Large intestine (tissue), 3 donors: ENCODE results near the gene MPV17L. TPM values are rescaled to one million over a fixed set of nuclear protein-coding genes. Genes with fewer than 3 reads are reported as not detected.
"Not testable (repeated sequence)": the region's sequence is repeated elsewhere in the genome, so short reads cannot be mapped to it uniquely, and the experiment has no call there.

Source experiments
- DNase-seq, 2 donors: peaks; one replicate each; pipeline versions ENCODE4 v3.0.0 to v3.0.0-alpha.2; 2013
- H3K27ac ChIP-seq: one replicate; pipeline ENCODE4 v1.5.1; 2013; ENCODE audit warnings: low read length
- H3K27me3 ChIP-seq: 2 replicates; pipeline ENCODE4 v1.6.1; 2013; ENCODE audit warnings: low read length; ENCODE audit not compliant: control insufficient read depth, insufficient read depth
- H3K36me3 ChIP-seq: 2 replicates; pipeline ENCODE4 v1.6.1; 2013; ENCODE audit warnings: low read length; ENCODE audit not compliant: control insufficient read depth, insufficient read depth
- H3K4me1 ChIP-seq: one replicate; pipeline ENCODE4 v1.6.1; 2013; ENCODE audit warnings: low read length; ENCODE audit not compliant: control insufficient read depth, insufficient read depth
- H3K4me3 ChIP-seq: one replicate; pipeline ENCODE4 v1.5.1; 2013; ENCODE audit warnings: low read length
- H3K9me3 ChIP-seq: one replicate; pipeline ENCODE4 v1.6.1; 2013; ENCODE audit warnings: mild to moderate bottlenecking, low read depth, low read length, moderate library complexity; ENCODE audit not compliant: control insufficient read depth
- WGBS: methylation state at CpG from one replicate; pipeline ENCODE4 v1.1.5; 2013; ENCODE audit warnings: low lambda C conversion rate; ENCODE audit not compliant: insufficient coverage; 5-methylcytosine and 5-hydroxymethylcytosine counted together
- polyA plus RNA-seq: library from polyadenylated mRNA; unstranded; fragments of 120-200 nt; gene quantifications from one replicate; pipeline ENCODE4 v1.2.1, GENCODE V29; 2013

The MPV17L gene
- polyA plus RNA-seq, 1 donor: 3.2 TPM

DNA sequence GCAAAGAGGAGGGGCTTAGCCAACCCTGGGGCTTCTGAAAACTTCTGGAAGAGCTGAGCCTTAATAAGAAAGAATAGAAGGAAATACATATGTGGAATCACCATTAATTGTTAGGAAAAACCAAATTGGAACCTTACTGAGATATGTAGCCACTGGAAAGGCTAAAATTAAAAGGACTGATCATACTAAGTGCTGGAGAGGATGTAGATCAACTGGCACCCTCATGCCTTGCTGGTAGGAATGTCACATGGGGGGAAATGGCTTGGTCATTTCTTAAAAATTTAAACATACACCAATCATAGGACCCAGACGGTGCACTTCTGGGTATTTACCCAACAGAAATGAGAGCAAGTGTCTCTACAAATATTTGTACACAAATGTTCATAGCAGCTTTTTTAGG, 49.9 kb downstream of the MPV17L start:
- WGBS: no CpG with 5 or more reads among the region's 1 CpG

DNA sequence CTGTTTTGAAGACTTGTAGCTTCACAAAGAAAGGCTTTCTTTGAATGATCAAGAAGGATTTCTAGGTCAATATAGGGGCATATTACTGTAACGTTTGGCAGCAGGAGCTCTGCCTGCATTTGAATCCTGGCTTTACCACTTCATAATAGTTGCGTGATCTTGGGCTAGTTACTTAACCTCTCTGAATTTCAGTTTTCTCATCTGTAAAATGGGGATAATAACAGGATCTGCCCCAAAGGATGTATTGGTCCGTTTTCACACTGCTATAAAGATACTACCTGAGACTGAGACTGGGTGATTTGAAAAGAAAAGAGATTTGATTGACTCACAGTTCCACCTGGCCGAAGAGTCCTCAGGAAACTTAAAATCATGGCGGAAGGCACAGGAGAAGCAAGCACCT, 51.3 kb downstream of the MPV17L start:
- WGBS: 90% methylated on average over 2 of the region's 5 CpGs
- H3K4me1 ChIP-seq: peaks cover 5% of the 10 kb centered on the region
- DNase-seq: no peak

More for the DNA sequence above, 49.9 kb downstream of the MPV17L start:
- Histone ChIP-seq H3K36me3 (no peaks in the 10 kb centered on the region), H3K4me3 (no peak overlapping the region), H3K27me3 (peaks cover 4% of the 10 kb centered on the region), H3K9me3 (no peaks in the 10 kb centered on the region), H3K27ac (no peak overlapping the region), H3K4me1 (peaks cover 7% of the 10 kb centered on the region)
- DNase-seq: no peak

DNA sequence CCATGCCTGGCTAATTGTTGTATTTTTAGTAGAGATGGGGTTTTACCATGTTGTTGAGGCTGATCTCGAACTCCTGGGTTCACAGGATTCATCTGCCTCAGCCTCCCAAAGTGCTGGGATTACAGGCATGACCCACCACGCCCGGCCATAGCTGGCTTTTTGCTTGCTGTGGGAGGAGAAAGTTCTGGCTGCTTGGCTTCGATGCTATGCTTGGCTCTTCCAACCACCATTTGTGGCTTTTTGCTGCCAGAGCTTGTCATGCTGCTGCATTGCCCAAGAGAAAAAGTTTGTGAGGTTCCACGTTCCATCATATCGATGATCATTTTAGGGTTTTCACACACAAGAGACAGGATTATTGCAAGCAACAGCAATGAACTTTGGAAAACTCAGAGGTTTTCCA, 55.1 kb downstream of the MPV17L start:
- H3K9me3 ChIP-seq: no peaks in the 10 kb centered on the region
- no peak overlapping the region for H3K27ac ChIP-seq
- no peaks in the 10 kb centered on the region for H3K36me3 ChIP-seq
- DNase-seq: no peak
- H3K27me3 ChIP-seq: peaks cover 4% of the 10 kb centered on the region
- 100% methylated on average over 2 of the region's 6 CpGs for WGBS
- no peak overlapping the region for H3K4me3 ChIP-seq
- H3K4me1 ChIP-seq: peaks cover 6% of the 10 kb centered on the region

More for the DNA sequence above, 51.3 kb downstream of the MPV17L start:
- Histone ChIP-seq H3K27me3 (peaks cover 4% of the 10 kb centered on the region), H3K36me3 (no peaks in the 10 kb centered on the region), H3K27ac (no peak overlapping the region), H3K4me3 (no peak overlapping the region), H3K9me3 (no peaks in the 10 kb centered on the region)

DNA sequence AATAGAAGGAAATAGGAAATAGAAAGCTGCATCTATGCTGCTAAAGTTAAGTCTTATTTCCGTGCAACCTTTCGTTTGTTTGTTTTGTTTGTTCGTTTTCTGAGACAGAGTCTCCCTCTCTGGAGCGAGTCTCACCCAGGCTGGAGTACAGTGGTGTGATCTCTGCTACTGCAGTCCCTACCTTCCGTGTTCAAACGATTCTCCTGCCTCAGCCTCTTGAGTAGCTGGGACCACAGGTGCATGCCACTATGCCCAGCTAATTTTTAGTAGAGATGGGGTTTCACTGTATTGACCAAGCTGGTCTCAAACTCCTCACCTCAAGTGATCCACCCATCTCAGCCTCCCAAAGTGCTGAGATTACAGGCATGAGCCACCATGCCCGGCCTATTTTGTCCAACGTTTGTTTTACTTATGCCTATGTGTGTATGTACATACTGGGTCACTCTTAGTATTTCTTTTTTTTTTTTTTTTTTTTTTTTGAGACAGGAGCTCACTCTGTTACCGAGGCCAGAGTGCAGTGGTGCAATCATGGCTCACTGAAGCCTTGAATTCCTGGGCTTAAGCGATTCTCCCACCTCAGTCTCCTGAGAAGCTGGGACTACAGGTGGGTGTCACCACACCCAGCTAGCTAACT, 55.7 kb downstream of the MPV17L start:
- 84% methylated on average over 3 of the region's 10 CpGs for WGBS
- H3K27me3 ChIP-seq: peaks cover 4% of the 10 kb centered on the region

DNA sequence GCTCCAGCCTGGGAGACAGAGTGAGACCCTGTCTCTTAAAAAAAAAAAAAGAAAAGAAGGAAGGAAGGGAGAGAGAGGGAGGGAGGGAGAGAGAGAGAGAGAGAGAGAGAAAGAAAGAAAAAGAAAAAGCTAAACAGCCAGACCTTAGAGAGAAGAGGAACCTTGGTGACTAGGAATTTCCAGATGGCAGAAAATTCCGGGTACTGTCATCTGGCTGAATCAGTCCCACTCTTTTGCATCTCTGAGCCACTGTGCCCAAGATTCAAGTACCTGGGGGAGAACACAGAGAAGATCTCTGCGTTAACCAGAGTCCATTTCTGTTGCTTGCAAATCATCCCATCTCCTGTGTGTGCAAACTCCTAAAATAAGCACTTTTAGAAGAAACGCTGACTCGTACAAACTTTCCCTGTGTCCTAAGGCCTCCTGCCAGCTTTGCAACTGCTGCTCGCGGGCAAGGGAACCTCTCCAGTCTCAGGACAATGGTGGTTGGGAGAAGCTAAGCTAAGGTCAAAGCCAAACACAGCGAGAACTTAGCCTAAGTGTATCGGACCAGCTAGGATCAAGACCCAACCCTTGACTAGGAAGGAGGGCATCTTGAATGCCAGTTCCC, 56.8 kb downstream of the MPV17L start:
- WGBS: no CpG with 5 or more reads among the region's 8 CpGs
- H3K27me3 ChIP-seq: no peaks in the 10 kb centered on the region

More for the DNA sequence above, 55.7 kb downstream of the MPV17L start:
- no peaks in the 10 kb centered on the region for H3K36me3 ChIP-seq
- H3K9me3 ChIP-seq: no peaks in the 10 kb centered on the region
- peaks cover 8% of the 10 kb centered on the region for H3K4me1 ChIP-seq
- no peak for DNase-seq
- no peak overlapping the region for H3K4me3 ChIP-seq
- no peak overlapping the region for H3K27ac ChIP-seq

DNA sequence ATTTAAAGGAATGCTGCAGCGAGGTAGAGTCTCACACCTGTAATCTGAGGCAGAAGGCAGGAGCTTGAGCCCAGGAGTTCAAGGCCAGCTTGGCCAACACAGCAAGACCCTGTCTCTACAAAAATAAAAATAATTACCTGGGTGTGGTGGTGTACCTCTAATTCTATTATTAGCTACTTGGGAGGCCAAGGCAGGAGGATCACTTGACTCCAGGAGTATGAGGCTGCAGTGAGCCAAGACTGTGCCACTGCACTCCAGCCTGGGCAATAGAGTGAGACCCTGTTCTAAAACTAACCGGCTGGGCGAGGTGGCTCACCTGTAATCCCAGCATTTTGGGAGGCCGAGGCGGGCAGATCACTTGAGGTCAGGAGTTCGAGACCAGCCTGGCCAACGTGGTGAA, 57.7 kb downstream of the MPV17L start:
- not testable (repeated sequence) for H3K27me3 ChIP-seq, H3K4me3 ChIP-seq, H3K27ac ChIP-seq, H3K9me3 ChIP-seq, DNase-seq, H3K36me3 ChIP-seq
- H3K4me1 ChIP-seq: peaks cover 19% of the 10 kb centered on the region
- WGBS: no CpG with 5 or more reads among the region's 7 CpGs

More for the DNA sequence above, 56.8 kb downstream of the MPV17L start:
- no peaks in the 10 kb centered on the region for H3K36me3 ChIP-seq
- no peak overlapping the region for H3K4me3 ChIP-seq
- no peak for DNase-seq
- H3K9me3 ChIP-seq: no peaks in the 10 kb centered on the region
- H3K4me1 ChIP-seq: peaks cover 16% of the 10 kb centered on the region
- H3K27ac ChIP-seq: no peak overlapping the region

DNA sequence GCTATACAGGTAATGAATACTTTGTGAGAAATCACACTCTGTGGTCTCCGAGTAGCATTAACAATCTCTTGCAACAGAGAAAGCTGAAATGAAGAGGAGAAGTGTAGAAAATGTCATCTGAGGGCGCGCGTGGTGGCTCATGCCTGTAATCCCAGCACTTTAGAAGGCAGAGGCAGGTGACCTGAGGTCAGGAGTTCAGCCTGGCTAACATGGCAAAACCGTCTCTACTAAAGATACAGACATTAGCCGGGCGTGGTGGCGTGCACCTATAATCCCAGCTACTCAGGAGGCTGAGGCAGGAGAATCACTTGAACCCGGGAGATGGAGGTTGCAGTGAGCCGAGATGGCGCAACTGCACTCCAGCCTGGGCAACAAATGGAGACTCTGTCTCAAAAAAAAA, 59.4 kb downstream of the MPV17L start:
- H3K27me3 ChIP-seq, H3K27ac ChIP-seq, H3K36me3 ChIP-seq, H3K9me3 ChIP-seq, H3K4me3 ChIP-seq: not testable (repeated sequence)
- WGBS: 89% methylated on average over 3 of the region's 11 CpGs
- peak in 1 of 2 donors; percentile 62 for DNase-seq
- peaks cover 19% of the 10 kb centered on the region for H3K4me1 ChIP-seq

DNA sequence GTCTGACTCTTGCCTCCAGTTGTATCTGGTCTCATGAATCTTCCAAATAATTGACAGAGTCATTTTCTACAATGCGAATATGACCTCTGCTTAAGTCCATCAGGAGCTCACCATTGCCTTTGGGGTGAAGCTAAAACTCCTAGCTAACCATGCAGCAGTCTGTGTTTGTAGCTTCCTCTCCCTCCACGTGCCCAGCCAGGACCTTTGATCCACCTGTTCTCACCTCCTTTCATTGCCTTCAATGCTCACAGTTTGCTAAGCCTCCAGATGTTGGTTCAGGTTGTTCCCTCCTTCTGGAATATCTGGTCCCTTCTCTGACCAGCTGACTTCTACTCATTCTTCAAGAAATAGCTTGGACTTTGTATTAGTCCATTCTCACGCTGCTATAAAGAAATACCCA, 61.8 kb downstream of the MPV17L start:
- Histone ChIP-seq H3K4me1 (peaks cover 19% of the 10 kb centered on the region), H3K36me3 (no peaks in the 10 kb centered on the region), H3K27me3 (no peaks in the 10 kb centered on the region), H3K9me3 (no peaks in the 10 kb centered on the region), H3K27ac (no peak overlapping the region), H3K4me3 (no peak overlapping the region)
- WGBS: no CpG with 5 or more reads among the region's 3 CpGs
- DNase-seq: peak in 1 of 2 donors; percentile 59

DNA sequence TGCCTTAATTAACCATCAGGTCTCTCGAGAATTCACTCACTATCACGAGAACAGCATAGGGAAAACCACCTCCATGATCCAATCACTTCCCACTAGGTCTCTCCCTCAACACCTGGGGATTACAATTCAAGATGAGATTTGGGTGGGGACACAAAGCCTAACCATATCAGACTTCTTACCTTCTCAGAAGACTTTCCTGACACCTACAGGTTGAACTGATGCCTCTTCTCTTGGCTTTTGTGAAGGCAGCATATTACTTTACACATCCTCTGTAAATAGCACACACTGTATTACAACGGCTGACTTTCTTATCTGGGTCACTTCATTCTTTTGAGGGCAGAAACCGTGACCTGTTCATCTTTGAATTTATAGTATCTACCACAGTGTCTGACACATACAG, 62.4 kb downstream of the MPV17L start:
- Histone ChIP-seq H3K36me3 (no peaks in the 10 kb centered on the region), H3K27ac (no peak overlapping the region), H3K27me3 (no peaks in the 10 kb centered on the region), H3K4me1 (peaks cover 19% of the 10 kb centered on the region), H3K4me3 (no peak overlapping the region), H3K9me3 (no peaks in the 10 kb centered on the region)
- no peak for DNase-seq
- no CpG with 5 or more reads among the region's 4 CpGs for WGBS

DNA sequence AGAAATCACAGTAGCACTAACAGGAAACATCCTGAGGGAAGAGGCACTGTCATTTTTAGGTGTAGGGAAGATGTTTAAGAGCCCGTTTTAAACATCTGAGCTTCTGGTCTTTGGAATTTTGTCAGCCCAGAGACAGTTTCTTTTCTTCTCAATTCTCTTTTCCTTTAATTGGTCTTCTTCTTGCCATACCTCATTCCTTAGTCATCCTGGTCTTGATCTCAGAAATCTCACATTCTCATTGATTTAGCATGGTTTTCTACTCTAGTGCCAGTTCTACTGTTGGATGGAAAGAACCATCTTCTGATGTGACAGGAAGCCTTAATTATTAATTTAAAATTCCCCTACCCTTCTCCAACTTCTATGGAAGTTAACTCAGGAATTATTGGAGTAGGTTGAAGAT, 64.2 kb downstream of the MPV17L start:
- no peaks in the 10 kb centered on the region for H3K36me3 ChIP-seq
- H3K9me3 ChIP-seq: no peaks in the 10 kb centered on the region
- H3K4me3 ChIP-seq: no peak overlapping the region
- no peak for DNase-seq
- 100% methylated on average over 1 of the region's 1 CpG for WGBS
- H3K27ac ChIP-seq: no peak overlapping the region
- H3K27me3 ChIP-seq: no peaks in the 10 kb centered on the region
- H3K4me1 ChIP-seq: peaks cover 19% of the 10 kb centered on the region

DNA sequence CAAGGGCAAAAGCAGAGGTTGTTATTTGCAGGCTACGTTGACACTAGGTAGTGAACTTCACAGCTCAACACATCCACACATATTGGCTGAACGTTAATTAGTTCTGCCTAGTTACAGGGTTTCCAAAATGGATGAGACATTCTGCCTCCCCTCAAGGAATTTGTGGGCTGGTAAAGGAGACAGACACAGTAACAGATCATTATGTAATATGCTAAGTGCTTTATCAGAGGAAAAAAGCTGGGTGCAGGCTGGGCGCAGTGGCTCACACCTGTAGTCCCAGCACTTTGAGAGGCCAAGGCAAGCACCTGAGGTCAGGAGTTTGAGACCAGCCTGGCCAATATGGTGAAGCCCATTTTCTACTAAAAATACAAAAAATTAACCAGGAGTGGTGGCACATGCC, 65.0 kb downstream of the MPV17L start:
- no CpG with 5 or more reads among the region's 3 CpGs for WGBS
- no peaks in the 10 kb centered on the region for H3K27me3 ChIP-seq
- H3K4me3 ChIP-seq: no peak overlapping the region
- H3K9me3 ChIP-seq: no peaks in the 10 kb centered on the region
- no peak overlapping the region for H3K27ac ChIP-seq
- H3K4me1 ChIP-seq: peaks cover 13% of the 10 kb centered on the region
- no peaks in the 10 kb centered on the region for H3K36me3 ChIP-seq
- no peak for DNase-seq
